Astrocyte (in vitro differentiated cells and primary cell): ENCODE measurements around the gene OR52B2. TPM values are rescaled to one million over a fixed set of nuclear protein-coding genes. Genes with fewer than 3 reads are reported as not detected.
A peak's percentile ranks its signal among the peaks of the same experiment; 100 is the strongest.

Source experiments
- DNase-seq: peaks from one replicate; pipeline ENCODE4 v3.0.0-alpha.2; 2010; ENCODE audit warnings: low read depth
- FAIRE-seq: peaks from 2 replicates; lab custom pipeline; 2011; peaks lifted over from hg19 to GRCh38; lab: Jason Lieb, UNC
- H2AFZ ChIP-seq: 2 replicates; pipeline ENCODE4 v1.6.0; 2012; ENCODE audit warnings: low read depth, low read length, inconsistent platforms
- H3K27ac ChIP-seq: 2 replicates; pipeline ENCODE4 v1.5.1; 2011; ENCODE audit warnings: low read depth, low read length, inconsistent platforms
- H3K27me3 ChIP-seq: 2 replicates; pipeline ENCODE4 v1.6.0; 2011; ENCODE audit warnings: low read length, inconsistent platforms; ENCODE audit not compliant: insufficient read depth
- H3K36me3 ChIP-seq: 2 replicates; pipeline ENCODE4 v1.5.1; 2011; ENCODE audit warnings: low read length, inconsistent platforms; ENCODE audit not compliant: insufficient read depth
- H3K4me1 ChIP-seq: 2 replicates; pipeline ENCODE4 v1.5.1; 2011; ENCODE audit warnings: low read length, inconsistent platforms; ENCODE audit not compliant: insufficient read depth
- H3K4me2 ChIP-seq: 2 replicates; pipeline ENCODE4 v1.6.0; 2012; ENCODE audit warnings: low read length, inconsistent platforms
- H3K4me3 ChIP-seq: 2 replicates; pipeline ENCODE4 v1.5.1; 2011; ENCODE audit warnings: low read depth, mild to moderate bottlenecking, low read length, inconsistent platforms; ENCODE audit not compliant: insufficient read depth
- H3K79me2 ChIP-seq: 2 replicates; pipeline ENCODE4 v1.6.0; 2012; ENCODE audit warnings: mild to moderate bottlenecking, low read length, inconsistent platforms; ENCODE audit not compliant: insufficient read depth
- H3K9ac ChIP-seq: 2 replicates; pipeline ENCODE4 v1.6.0; 2012; ENCODE audit warnings: mild to moderate bottlenecking, low read length, inconsistent platforms
- H3K9me3 ChIP-seq: 2 replicates; pipeline ENCODE4 v1.5.1; 2012; ENCODE audit warnings: low read depth, mild to moderate bottlenecking, low read length, inconsistent platforms; ENCODE audit not compliant: insufficient read depth
- H4K20me1 ChIP-seq: 2 replicates; pipeline ENCODE4 v1.6.0; 2012; ENCODE audit warnings: low read length, inconsistent platforms; ENCODE audit not compliant: insufficient read depth
- H3K27ac Mint-ChIP-seq: one replicate; pipeline ENCODE4 v1.8.0; 2021; ENCODE audit warnings: mild to moderate bottlenecking, mixed read lengths; ENCODE audit not compliant: unreplicated experiment
- H3K27me3 Mint-ChIP-seq: one replicate; pipeline ENCODE4 v1.8.0; 2021; ENCODE audit warnings: low read depth, mixed read lengths; ENCODE audit not compliant: unreplicated experiment
- H3K36me3 Mint-ChIP-seq: one replicate; pipeline ENCODE4 v1.8.0; 2021; ENCODE audit warnings: low read depth, mixed read lengths; ENCODE audit not compliant: unreplicated experiment
- H3K4me1 Mint-ChIP-seq: one replicate; pipeline ENCODE4 v1.8.0; 2021; ENCODE audit warnings: low read depth, mixed read lengths; ENCODE audit not compliant: unreplicated experiment
- H3K4me3 Mint-ChIP-seq: one replicate; pipeline ENCODE4 v1.8.0; 2021; ENCODE audit warnings: mild to moderate bottlenecking, moderate library complexity, mixed read lengths; ENCODE audit not compliant: unreplicated experiment
- H3K9me3 Mint-ChIP-seq: one replicate; pipeline ENCODE4 v1.8.0; 2021; ENCODE audit warnings: mild to moderate bottlenecking, mixed read lengths; ENCODE audit not compliant: unreplicated experiment
- EZH2 ChIP-seq: IDR thresholded peaks from 2 replicates; pipeline ENCODE4 v1.6.1; 2012; ENCODE audit warnings: mild to moderate bottlenecking, low read length, inconsistent platforms; ENCODE audit not compliant: insufficient read depth
- total RNA-seq: library from RNA; stranded (reverse); gene quantifications from 2 replicates; pipeline ENCODE4 v1.2.1, GENCODE V29; 2021
- TF ChIP-seq, protein P1 (sequence below): IDR thresholded peaks from 2 replicates; pipeline ENCODE4 v1.5.1; 2011; ENCODE audit warnings: low read depth, mild to moderate bottlenecking, inconsistent platforms, low read length, moderate library complexity; ENCODE audit not compliant: insufficient read depth

Gene OR52B2
- total RNA-seq, 1 donor from 2014 or later: not detected

DNA sequence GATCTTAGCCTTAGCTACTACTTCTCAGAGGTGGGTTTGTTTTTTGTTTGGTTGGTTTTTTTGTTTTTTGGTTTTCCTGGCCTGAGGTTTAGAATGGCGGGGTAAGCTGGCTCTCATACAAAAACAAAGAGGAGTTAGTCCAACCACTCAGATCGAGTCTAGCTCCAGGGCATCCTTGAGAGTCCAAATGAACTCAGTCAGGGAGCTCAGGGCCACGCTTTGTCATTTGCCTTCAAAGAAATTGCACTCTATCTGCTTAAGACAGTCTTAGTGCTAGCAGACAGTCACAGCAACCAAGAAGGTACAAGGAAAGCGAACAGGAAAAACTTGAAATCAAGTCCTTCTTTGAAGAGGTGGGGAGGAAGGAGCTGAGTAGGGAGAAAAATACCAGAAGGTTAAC is 46.4 kb upstream of the OR52B2 start:
- Histone ChIP-seq H3K9ac (no peak overlapping the region), H3K36me3 (peaks cover 10% of the 10 kb centered on the region), H3K27ac (no peak overlapping the region), H3K27me3 (no peaks in the 10 kb centered on the region), H2AFZ (no peak overlapping the region), H4K20me1 (peaks cover 12% of the 10 kb centered on the region), H3K79me2 (no peaks in the 10 kb centered on the region), H3K4me2 (no peak overlapping the region), H3K4me3 (no peak overlapping the region), H3K4me1 (peaks cover 10% of the 10 kb centered on the region), H3K9me3 (no peaks in the 10 kb centered on the region)
- DNase-seq (no peak), FAIRE-seq (no peak)
- Mint-ChIP-seq H3K9me3 (no peaks in the 10 kb centered on the region), H3K4me3 (no peak overlapping the region), H3K27me3 (no peaks in the 10 kb centered on the region), H3K36me3 (peaks cover 14% of the 10 kb centered on the region), H3K4me1 (peaks cover 7% of the 10 kb centered on the region), H3K27ac (no peak overlapping the region)
- TF ChIP-seq, protein P1, sequence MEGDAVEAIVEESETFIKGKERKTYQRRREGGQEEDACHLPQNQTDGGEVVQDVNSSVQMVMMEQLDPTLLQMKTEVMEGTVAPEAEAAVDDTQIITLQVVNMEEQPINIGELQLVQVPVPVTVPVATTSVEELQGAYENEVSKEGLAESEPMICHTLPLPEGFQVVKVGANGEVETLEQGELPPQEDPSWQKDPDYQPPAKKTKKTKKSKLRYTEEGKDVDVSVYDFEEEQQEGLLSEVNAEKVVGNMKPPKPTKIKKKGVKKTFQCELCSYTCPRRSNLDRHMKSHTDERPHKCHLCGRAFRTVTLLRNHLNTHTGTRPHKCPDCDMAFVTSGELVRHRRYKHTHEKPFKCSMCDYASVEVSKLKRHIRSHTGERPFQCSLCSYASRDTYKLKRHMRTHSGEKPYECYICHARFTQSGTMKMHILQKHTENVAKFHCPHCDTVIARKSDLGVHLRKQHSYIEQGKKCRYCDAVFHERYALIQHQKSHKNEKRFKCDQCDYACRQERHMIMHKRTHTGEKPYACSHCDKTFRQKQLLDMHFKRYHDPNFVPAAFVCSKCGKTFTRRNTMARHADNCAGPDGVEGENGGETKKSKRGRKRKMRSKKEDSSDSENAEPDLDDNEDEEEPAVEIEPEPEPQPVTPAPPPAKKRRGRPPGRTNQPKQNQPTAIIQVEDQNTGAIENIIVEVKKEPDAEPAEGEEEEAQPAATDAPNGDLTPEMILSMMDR: no peak
- no peak for TF ChIP-seq EZH2

DNA sequence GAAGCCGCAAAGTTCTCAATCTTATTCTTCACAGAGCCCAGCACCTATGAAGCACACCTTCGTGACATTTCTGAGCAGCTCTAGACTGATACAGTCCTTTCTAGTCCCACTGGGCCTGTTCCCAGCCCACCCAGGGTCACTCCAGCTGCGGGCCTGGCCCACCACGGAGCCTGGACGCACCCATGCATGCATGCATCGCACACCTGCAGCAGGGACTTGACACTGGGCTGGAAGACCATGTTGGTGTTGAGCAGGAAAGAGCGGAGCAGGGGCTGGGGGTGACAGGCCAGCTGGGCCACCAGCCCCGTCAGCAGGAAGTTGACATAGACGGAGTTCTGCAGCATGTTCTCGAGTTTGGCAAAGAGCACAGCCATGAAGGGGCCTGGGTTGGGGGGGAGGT is 44.4 kb upstream of the OR52B2 start:
- FAIRE-seq (no peak), DNase-seq (no peak)
- Histone ChIP-seq H3K4me3 (no peak overlapping the region), H3K9me3 (no peaks in the 10 kb centered on the region), H3K4me2 (no peak overlapping the region), H4K20me1 (peaks cover 12% of the 10 kb centered on the region), H3K27me3 (no peaks in the 10 kb centered on the region), H3K27ac (no peak overlapping the region), H3K79me2 (no peaks in the 10 kb centered on the region), H2AFZ (no peak overlapping the region), H3K9ac (no peak overlapping the region), H3K36me3 (peaks cover 12% of the 10 kb centered on the region), H3K4me1 (peaks cover 5% of the 10 kb centered on the region)
- H3K4me1 Mint-ChIP-seq: peaks cover 9% of the 10 kb centered on the region
- H3K4me3 Mint-ChIP-seq: no peak overlapping the region
- no peaks in the 10 kb centered on the region for H3K9me3 Mint-ChIP-seq
- no peak overlapping the region for H3K27ac Mint-ChIP-seq
- no peaks in the 10 kb centered on the region for H3K27me3 Mint-ChIP-seq
- TF ChIP-seq, protein P1: no peak
- no peak for TF ChIP-seq EZH2
- H3K36me3 Mint-ChIP-seq: peaks cover 23% of the 10 kb centered on the region

DNA sequence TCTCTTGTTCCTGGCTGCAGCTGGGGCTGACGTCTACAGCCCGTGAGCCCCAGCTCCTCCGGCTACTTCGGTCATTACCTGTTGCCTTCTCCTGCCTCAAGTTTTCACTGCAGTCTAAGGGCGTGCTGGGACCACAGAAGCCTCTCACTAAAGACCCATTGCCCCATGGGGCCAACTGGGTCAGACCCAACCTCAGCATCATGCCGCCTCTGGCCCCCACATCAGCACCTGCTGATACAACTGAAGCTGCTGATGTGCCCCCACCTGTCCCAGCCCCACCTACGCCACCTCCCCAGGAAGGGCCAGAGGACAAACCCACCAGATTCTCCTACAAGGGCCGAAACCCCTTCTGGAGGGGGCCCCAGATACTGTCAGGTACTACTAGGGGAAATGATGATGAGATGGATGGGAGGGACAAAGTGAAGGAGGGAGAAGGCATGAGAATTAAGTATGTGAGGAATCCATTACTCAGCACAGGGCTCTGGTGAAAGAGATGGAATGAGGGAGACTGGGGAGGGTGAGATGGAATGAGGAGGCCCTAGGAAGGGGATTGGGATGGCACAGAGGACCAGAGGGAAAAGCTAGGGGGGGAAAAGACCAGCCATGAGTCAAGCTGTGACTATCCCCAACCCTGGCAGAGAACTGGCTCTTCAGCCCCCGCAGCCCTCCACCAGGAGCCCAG is 40.3 kb upstream of the OR52B2 start:
- no peaks in the 10 kb centered on the region for H4K20me1 ChIP-seq
- H3K27me3 ChIP-seq: no peaks in the 10 kb centered on the region
- no peaks in the 10 kb centered on the region for H3K79me2 ChIP-seq
- no peak for TF ChIP-seq EZH2
- TF ChIP-seq, protein P1: no peak
- H3K4me3 ChIP-seq: no peak overlapping the region
- DNase-seq (no peak), FAIRE-seq (no peak)
- no peak overlapping the region for H3K27ac ChIP-seq
- no peak overlapping the region for H2AFZ ChIP-seq
- no peaks in the 10 kb centered on the region for H3K9me3 ChIP-seq
- Mint-ChIP-seq H3K9me3 (no peaks in the 10 kb centered on the region), H3K36me3 (peaks cover 14% of the 10 kb centered on the region), H3K4me3 (no peak overlapping the region), H3K4me1 (peaks cover 20% of the 10 kb centered on the region), H3K27ac (peak overlapping the region; percentile 15), H3K27me3 (no peaks in the 10 kb centered on the region)
- no peak overlapping the region for H3K4me2 ChIP-seq
- H3K4me1 ChIP-seq: no peaks in the 10 kb centered on the region
- no peak overlapping the region for H3K9ac ChIP-seq
- peaks cover 9% of the 10 kb centered on the region for H3K36me3 ChIP-seq
